ENCODE measurements around the gene NOP14.

- no peak for TF ChIP-seq POLR2A (IDR thresholded peaks at IDR 0.05; ENCODE audit: low read depth)
- TF ChIP-seq, protein P1, sequence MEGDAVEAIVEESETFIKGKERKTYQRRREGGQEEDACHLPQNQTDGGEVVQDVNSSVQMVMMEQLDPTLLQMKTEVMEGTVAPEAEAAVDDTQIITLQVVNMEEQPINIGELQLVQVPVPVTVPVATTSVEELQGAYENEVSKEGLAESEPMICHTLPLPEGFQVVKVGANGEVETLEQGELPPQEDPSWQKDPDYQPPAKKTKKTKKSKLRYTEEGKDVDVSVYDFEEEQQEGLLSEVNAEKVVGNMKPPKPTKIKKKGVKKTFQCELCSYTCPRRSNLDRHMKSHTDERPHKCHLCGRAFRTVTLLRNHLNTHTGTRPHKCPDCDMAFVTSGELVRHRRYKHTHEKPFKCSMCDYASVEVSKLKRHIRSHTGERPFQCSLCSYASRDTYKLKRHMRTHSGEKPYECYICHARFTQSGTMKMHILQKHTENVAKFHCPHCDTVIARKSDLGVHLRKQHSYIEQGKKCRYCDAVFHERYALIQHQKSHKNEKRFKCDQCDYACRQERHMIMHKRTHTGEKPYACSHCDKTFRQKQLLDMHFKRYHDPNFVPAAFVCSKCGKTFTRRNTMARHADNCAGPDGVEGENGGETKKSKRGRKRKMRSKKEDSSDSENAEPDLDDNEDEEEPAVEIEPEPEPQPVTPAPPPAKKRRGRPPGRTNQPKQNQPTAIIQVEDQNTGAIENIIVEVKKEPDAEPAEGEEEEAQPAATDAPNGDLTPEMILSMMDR (IDR thresholded peaks at IDR 0.05): peak in 1 of 3 experiments; percentile 2
Observed at GRCh38 chr4:2931512-2932301, 31.5 kb downstream of the NOP14 start.
